GM12891 (cell line): Measurements from ENCODE around the gene SMIM20.
"Not testable (repeated sequence)": the region's sequence is repeated elsewhere in the genome, so short reads cannot be mapped to it uniquely, and the experiment has no call there.

Experiments
- DNase-seq: peaks from one replicate; pipeline ENCODE4 v3.0.0; 2011; ENCODE audit warnings: low spot score; ENCODE audit not compliant: insufficient read length
- FAIRE-seq: peaks from 2 replicates; lab custom pipeline; 2011; peaks lifted over from hg19 to GRCh38; lab: Jason Lieb, UNC
- PAX5 ChIP-seq: IDR thresholded peaks from 2 replicates; pipeline ENCODE4 v1.6.1; 2011; ENCODE audit warnings: low read length, moderate library complexity, mild to moderate bottlenecking; ENCODE audit not compliant: insufficient read depth, severe bottlenecking
- POLR2A ChIP-seq: IDR thresholded peaks from 2 replicates; pipeline ENCODE4 v1.6.1; 2011; ENCODE audit warnings: low read depth, low read length, control low read depth
- POLR2AphosphoS5 ChIP-seq: IDR thresholded peaks from 2 replicates; pipeline ENCODE4 v1.6.1; 2011; ENCODE audit warnings: low read depth, low read length, control low read depth
- POU2F2 ChIP-seq: IDR thresholded peaks from 2 replicates; pipeline ENCODE4 v1.6.1; 2011; ENCODE audit warnings: low read depth, mild to moderate bottlenecking, control low read depth, low read length, moderate library complexity
- SPI1 ChIP-seq: IDR thresholded peaks from 2 replicates; pipeline ENCODE4 v1.6.1; 2011; ENCODE audit warnings: low read depth, low read length, control low read depth
- TAF1 ChIP-seq: IDR thresholded peaks from 2 replicates; pipeline ENCODE4 v1.6.1; 2011; ENCODE audit warnings: low read depth, low read length, control low read depth

Gene SMIM20

DNA sequence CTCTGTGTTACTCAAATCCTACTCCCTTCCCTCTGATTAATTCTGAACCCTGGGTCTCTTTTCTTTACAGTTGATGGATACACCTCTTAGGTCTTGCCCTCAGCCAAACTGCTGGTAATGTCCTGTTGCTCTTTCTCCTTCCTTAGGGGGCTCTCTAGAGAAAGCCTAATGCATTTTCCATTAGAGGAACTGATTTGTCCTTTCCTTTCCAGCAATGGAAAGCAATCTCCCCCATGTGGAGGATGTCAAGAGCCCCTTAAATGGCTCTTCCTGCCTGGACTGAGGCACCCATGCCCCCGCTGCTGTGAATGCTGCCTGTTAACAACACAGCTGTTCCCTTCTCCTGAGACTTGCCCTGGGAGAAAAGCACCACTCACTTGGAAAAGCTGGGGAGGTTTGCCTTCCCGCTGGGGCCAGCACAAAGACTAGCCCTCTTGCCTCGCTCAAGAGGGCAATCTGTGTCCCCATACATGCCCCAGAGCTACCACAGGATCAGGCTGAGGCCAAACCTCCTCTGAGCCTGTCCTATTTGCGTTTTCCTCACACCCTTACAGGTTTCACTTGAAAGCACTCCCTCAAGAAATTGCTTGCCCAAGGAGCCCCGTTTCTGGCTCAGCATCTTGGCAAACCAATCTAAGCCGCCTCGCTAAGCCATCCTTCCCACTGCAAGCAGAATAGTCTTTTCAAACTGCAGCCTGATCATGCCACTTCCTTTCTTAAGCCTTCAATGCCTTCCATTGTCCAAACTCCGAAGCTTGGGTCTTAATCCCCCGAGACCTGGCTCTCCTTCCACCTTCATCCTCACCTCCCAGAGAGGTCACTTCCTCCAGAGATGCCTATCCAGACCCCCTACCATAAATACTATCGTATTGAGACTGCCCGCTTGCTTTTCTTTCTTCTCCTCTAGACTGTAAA is 23.2 kb upstream of the SMIM20 start:
- TF ChIP-seq POLR2A (no peak), POU2F2 (no peak), SPI1 (no peak), POLR2AphosphoS5 (no peak)
- FAIRE-seq = no peak
- no peak for DNase-seq

DNA sequence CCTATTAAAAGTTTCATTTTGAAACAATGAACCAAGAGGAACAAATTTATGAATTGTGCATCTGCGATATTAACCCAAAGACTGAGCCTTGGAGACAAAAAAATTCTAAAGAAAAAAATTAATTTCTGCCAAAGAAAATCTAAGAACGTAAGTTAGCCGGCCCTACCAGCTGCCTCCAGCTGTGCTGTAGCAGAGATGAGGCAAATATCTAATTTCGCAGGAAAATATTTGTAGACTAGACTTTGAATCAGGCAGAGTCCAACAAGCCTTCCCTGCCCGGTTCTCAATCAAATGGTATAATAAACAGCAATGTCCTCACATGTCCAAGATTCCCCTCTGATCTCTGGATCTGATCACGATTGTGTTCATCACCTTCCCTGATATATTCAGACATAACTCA is 21.2 kb upstream of the SMIM20 start:
- DNase-seq (no peak), FAIRE-seq (no peak)
- TF ChIP-seq PAX5 = no peak
- TF ChIP-seq TAF1 = no peak
- TF ChIP-seq POLR2AphosphoS5 = no peak
- no peak for TF ChIP-seq SPI1
- TF ChIP-seq POLR2A = no peak
- no peak for TF ChIP-seq POU2F2

DNA sequence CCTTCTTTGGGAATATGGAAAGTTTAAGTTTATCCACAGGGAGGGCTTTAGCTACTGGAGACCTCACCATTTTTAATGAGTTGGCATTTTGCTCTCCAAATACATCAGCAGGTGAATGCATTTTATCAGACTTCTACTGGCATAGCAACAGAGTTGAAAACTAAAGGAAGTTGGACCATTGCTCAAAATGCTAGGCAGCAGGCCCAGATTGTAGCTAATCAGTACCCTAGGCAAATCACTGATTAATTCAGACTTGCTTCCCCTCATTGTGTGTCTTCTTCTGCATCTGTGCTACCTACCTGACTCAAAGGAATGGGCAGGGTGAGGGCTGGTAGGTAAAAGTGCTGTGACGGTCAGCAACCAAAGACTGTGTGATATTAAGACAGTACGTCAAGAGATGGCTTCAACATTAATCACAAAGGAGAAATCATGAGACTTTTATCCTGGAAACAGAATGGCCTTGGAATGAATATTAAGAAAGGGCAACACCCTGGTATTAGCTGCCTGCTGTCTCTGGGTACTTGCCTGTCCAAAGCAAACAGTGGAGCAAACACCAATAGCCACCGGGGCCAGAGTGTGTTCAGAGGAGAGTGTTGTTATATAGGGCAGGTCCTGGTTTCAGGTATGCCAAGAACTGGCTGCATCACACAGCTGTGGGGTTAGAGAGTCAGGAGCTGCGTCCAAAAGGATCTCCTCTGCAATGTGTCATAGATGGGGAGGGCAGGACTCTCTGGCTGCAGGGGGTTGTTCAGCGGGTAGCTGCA is 17.1 kb upstream of the SMIM20 start:
- FAIRE-seq (no peak), DNase-seq (no peak)
- no peak for TF ChIP-seq POLR2A
- no peak for TF ChIP-seq POLR2AphosphoS5
- TF ChIP-seq POU2F2 = no peak
- TF ChIP-seq PAX5 = no peak
- no peak for TF ChIP-seq TAF1
- no peak for TF ChIP-seq SPI1

DNA sequence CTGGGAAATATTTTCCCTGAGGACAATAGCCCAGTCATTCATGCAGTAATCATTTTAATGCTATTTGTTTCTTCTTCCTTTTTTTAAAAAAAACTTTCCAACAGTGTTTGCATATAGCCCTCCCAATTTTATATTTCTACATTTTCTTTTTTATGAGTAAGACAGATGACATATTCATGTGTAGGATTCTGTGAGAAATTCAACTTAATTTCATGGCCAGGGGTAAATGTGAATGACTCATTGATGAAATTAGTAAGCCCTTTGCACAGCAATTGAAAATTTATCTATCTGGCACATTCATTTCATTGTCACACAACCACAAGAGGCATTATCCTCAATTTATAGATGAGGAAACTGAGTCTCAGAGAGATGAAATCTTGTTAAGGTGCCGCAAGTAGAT is 13.7 kb upstream of the SMIM20 start:
- DNase-seq = no peak
- no peak for FAIRE-seq
- no peak for TF ChIP-seq POU2F2
- TF ChIP-seq POLR2A = no peak
- TF ChIP-seq POLR2AphosphoS5 = no peak

DNA sequence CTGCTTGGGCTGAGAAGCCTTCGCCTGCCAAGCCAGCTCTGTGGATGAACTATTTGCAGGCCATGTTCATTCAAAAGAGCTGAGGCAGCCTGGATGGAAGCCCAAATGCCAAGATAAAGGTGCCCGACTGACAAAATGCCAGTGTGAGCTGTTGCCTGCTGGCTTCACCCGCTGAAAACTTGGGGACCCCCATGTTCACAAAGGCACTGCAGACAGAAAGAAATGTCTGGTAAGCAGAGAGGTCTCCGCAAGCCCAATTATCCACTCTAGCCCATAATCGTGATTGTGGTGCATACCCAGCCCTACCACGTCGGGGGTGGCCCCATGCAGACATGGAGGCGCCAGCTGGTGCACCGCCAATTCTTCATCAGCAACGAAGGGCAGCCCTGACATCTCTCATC is 13.0 kb upstream of the SMIM20 start:
- no peak for TF ChIP-seq POLR2AphosphoS5
- TF ChIP-seq POU2F2 = no peak
- no peak for TF ChIP-seq SPI1
- TF ChIP-seq POLR2A = no peak
- no peak for TF ChIP-seq TAF1
- TF ChIP-seq PAX5 = no peak
- no peak for FAIRE-seq
- no peak for DNase-seq

DNA sequence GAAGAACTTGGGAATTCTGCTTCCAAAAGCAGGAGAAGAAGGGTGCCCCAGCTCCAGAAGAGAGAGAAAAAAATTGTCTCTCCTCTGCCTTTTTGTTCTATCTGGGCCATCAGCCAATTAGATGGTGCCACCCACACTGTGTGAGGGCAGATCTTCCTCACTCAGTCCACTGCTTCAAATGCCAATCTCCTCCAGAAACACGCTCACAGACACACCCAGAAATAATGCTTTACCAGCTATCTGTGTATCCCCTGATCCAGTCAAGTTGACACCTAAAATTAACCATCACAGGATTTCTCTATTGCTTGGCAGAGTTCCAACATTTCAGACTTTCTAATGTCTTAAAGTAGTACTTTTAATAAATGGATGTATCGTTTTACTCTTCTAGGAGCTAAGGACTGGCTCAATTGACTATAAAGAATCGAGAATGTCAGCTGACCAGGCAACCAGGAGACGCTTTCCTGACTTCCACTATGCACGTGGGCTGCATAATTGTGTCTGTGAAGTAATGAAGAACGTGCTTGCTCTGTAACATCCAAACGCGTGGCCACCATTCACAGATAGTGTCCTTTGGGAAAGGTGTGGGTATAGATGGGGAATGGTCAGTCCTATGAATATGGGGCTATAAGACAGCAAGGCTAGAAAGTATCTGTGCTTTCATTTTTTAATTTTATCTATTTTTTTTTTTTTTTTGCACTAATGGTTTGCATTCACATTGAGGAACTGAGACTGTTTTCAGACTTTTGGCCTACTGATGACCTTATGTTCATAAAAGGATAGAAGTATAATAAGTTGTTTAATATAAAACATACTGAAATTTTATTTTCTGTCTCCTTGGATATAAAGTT is 9.9 kb upstream of the SMIM20 start:
- TF ChIP-seq PAX5 (no peak), TAF1 (no peak), POLR2A (no peak), SPI1 (peak; percentile 73), POLR2AphosphoS5 (no peak), POU2F2 (no peak)
- FAIRE-seq (peak; percentile 82), DNase-seq (no peak)

DNA sequence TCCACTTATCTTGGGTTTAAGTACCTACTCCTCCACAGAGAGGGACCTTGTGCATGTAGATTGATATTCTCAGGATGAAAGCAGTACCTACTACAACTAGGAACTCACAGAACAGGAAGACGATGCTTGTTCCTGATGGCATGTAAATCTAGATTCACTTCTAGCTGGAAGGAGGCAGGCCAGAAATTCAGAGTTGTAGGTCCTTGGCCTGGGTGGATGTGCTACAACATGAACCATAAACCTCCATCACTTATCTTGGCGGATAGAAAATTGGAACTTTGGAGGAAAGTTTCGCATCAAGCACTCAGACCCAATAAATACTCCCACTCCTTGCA is 9.3 kb upstream of the SMIM20 start:
- FAIRE-seq = peak; percentile 84
- TF ChIP-seq POU2F2 = no peak
- TF ChIP-seq POLR2A = no peak
- no peak for TF ChIP-seq PAX5
- no peak for TF ChIP-seq SPI1
- DNase-seq = no peak

DNA sequence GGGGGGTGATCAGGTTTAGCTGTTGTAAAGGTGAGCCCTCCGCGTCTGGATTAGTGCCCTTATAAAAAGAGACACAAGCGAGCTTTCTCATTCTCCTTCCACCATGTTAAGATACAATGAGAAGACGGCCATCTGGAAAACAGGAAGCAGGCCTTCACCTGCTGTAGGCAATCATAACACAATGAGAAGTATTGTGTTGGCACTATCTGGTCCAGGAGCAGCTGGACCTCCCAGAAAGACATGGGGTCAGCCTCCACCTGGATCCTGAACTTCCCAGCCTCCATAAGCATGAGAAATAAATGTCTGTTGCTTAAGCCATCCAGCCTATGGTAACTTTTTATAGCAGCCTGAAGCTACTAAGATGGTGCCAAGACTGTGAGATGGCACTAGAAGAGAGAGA is 8.6 kb upstream of the SMIM20 start:
- FAIRE-seq (no peak), DNase-seq (no peak)
- TF ChIP-seq POU2F2 = no peak
- no peak for TF ChIP-seq POLR2A
- no peak for TF ChIP-seq TAF1
- TF ChIP-seq SPI1 = no peak
- no peak for TF ChIP-seq POLR2AphosphoS5
- TF ChIP-seq PAX5 = no peak

DNA sequence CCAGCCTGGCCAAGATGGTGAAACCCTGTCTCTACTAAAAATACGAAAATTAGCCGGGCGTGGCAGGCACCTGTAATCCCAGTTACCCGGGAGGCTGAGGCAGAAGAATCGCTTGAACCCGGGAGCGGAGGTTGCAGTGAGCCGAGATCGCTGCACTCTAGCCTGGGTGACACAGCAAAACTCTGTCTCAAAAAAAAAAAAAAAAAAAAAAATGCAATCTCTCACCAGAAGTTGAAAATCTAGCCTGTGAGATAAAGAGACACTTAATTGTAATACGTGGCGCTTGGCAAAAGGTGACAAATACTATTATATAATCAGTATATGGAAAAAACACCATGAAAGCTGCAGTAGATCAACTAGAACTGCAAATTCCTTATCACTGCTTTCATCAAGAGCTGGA is 7.9 kb upstream of the SMIM20 start:
- FAIRE-seq, DNase-seq: not testable (repeated sequence)
